NB4 (cell line): Measurements from ENCODE around the gene CTNND2.

Experiments
- DNase-seq: peaks from one replicate; pipeline ENCODE4 v3.0.0; 2010; ENCODE audit warnings: low read depth
- H3K4me3 ChIP-seq: one replicate; pipeline ENCODE4 v1.5.1; 2011; ENCODE audit warnings: mild to moderate bottlenecking, low read depth, low read length, moderate library complexity
- CTCF ChIP-seq: IDR thresholded peaks from one replicate; pipeline ENCODE4 v1.5.1; 2012; ENCODE audit warnings: low read depth, low read length
- MYC ChIP-seq: IDR thresholded peaks from 2 replicates; pipeline ENCODE4 v1.6.1; 2011; ENCODE audit warnings: low read depth, low read length
- POLR2A ChIP-seq: IDR thresholded peaks from 2 replicates; pipeline ENCODE4 v1.6.1; 2011; ENCODE audit warnings: mild to moderate bottlenecking; ENCODE audit not compliant: insufficient read length; ENCODE audit errors: extremely low read depth
- TF ChIP-seq, protein P1 (sequence below): IDR thresholded peaks from 2 replicates; pipeline ENCODE4 v1.6.1; 2011; ENCODE audit warnings: low read depth, low read length

CTNND2 gene

GRCh38 chr5:11459716-11460115, 444.5 kb downstream of the CTNND2 start:
- no peak for DNase-seq
- TF ChIP-seq POLR2A, result no peak
- no peak for TF ChIP-seq MYC
- TF ChIP-seq CTCF, result no peak
- TF ChIP-seq, protein P1, sequence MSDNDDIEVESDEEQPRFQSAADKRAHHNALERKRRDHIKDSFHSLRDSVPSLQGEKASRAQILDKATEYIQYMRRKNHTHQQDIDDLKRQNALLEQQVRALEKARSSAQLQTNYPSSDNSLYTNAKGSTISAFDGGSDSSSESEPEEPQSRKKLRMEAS, result no peak
- H3K4me3 ChIP-seq, result no peak overlapping the region

GRCh38 chr5:11455505-11455904, 448.7 kb downstream of the CTNND2 start:
- no peak overlapping the region for H3K4me3 ChIP-seq
- TF ChIP-seq MYC, result no peak
- no peak for TF ChIP-seq CTCF
- TF ChIP-seq POLR2A, result no peak
- TF ChIP-seq, protein P1, result no peak
- DNase-seq, result no peak

DNA sequence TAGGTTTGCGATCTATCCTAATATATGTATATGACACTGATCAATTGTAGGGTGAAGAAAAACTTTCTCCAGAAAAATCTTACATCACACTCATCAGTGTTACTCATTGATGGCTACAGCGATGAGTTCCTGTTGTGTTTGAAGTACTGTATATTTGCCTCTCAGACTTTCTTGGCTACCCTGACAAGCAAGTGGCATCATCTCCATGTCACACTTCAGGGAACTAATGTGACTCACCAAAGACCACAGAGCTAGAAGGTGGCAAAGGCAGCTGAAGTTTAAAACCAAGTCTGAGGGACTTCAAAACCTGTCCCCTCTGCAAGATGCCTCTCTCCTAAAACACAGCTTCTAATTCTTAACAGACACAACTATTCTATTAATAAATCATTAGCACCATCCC, 451.4 kb downstream of the CTNND2 start:
- TF ChIP-seq CTCF (no peak), MYC (no peak), POLR2A (no peak)
- TF ChIP-seq, protein P1, result no peak
- no peak overlapping the region for H3K4me3 ChIP-seq
- DNase-seq, result peak; percentile 2

- DNase-seq, result no peak
- TF ChIP-seq POLR2A (no peak), CTCF (no peak), MYC (no peak)
- TF ChIP-seq, protein P1, result no peak
These were observed 454.3 kb downstream of the CTNND2 start for GRCh38 chr5:11449966-11450365.

GRCh38 chr5:11449217-11449616, 455.0 kb downstream of the CTNND2 start:
- TF ChIP-seq MYC, result no peak
- TF ChIP-seq, protein P1, result no peak
- no peak for TF ChIP-seq POLR2A
- TF ChIP-seq CTCF, result no peak
- H3K4me3 ChIP-seq, result no peak overlapping the region

More at GRCh38 chr5:11449966-11450365, 454.3 kb downstream of the CTNND2 start:
- no peak overlapping the region for H3K4me3 ChIP-seq

GRCh38 chr5:11443831-11444230, 460.4 kb downstream of the CTNND2 start:
- no peak for TF ChIP-seq POLR2A
- TF ChIP-seq CTCF, result no peak
- TF ChIP-seq, protein P1, result no peak
- no peak for TF ChIP-seq MYC
- no peak overlapping the region for H3K4me3 ChIP-seq
- no peak for DNase-seq

More at GRCh38 chr5:11449217-11449616, 455.0 kb downstream of the CTNND2 start:
- no peak for DNase-seq
